Keratinocyte (primary cell): ENCODE results near the gene CACNA1S.

Source experiments
- CTCF ChIP-seq, 3 experiments: IDR thresholded peaks in 1 of 3; conservative IDR thresholded peaks in 1 of 3; optimal IDR thresholded peaks in 1 of 3; 2 replicates in 2 of 3; 3 replicates in 1 of 3; pipeline versions ENCODE3 to v1.5.1; 2011; ENCODE audit warnings: low read length in 3 of 3, mild to moderate bottlenecking in 3 of 3, moderate library complexity in 2 of 3, control low read depth in 1 of 3, inconsistent platforms in 1 of 3; ENCODE audit not compliant: insufficient read depth in 2 of 3; ENCODE audit errors: extremely low read depth in 1 of 3
- EZH2 ChIP-seq: IDR thresholded peaks from one replicate; pipeline ENCODE4 v1.6.1; 2012; ENCODE audit warnings: inconsistent platforms, mild to moderate bottlenecking, low read length, moderate library complexity

GRCh38 chr1:201127755-201128455 is 15.7 kb upstream of the CACNA1S start:
- no peak for TF ChIP-seq CTCF (optimal IDR thresholded peaks at IDR 0.05 in 1 of 3, IDR thresholded peaks at IDR 0.05 in 1 of 3, conservative IDR thresholded peaks at IDR 0.05 in 1 of 3; ENCODE audit: extremely low read depth in 1 of 3, insufficient read depth in 2 of 3, low read length in 3 of 3)
- no peak for TF ChIP-seq EZH2
